Omental fat pad (tissue), 4 donors: ENCODE results near the gene ERGIC2. TPM values are rescaled to one million over a fixed set of nuclear protein-coding genes. Genes with fewer than 3 reads are reported as not detected.

Experiments
- ATAC-seq: fragments of 150-250 bp; one replicate; pipeline ENCODE4 v1.9.1; 2016; ENCODE audit warnings: mild to moderate bottlenecking, moderate library complexity; ENCODE audit not compliant: low FRiP score
- DNase-seq: peaks from one replicate; pipeline ENCODE4 v3.0.0-alpha.2; 2019; ENCODE audit warnings: low spot score
- CTCF ChIP-seq, 3 donors: fragments of 450-650 bp; IDR thresholded peaks; one replicate each; pipeline ENCODE4 v1.5.1; 2016 to 2017; ENCODE audit warnings: antibody characterized with exemption in 3 of 3, mild to moderate bottlenecking in 3 of 3, moderate library complexity in 2 of 3
- total RNA-seq, 4 donors: library from RNA; depleted of rRNA; stranded (reverse); fragments of >200 nt; gene quantifications; one replicate each; pipeline ENCODE4 v1.1.0, GENCODE V29; 2016

The ERGIC2 gene
- total RNA-seq: 10 to 100 TPM; 28.2 to 69.7 (median 40.4) TPM

- TF ChIP-seq CTCF (IDR thresholded peaks at IDR 0.05): no peak
- peak; percentile 84 for DNase-seq
- peak; percentile 94 for ATAC-seq
These were observed at the start of gene ERGIC2 for GRCh38 chr12:29380536-29381523. Gene ERGIC2, minus strand, starts transcription at chr12:29381172. Its CDS starts 9,539 bp downstream, at chr12:29371633.

GRCh38 chr12:29430716-29431044, 49.7 kb upstream of the ERGIC2 start:
- no peak for ATAC-seq
- no peak for TF ChIP-seq CTCF (IDR thresholded peaks at IDR 0.05)
- no peak for DNase-seq

GRCh38 chr12:29429999-29430715, 49.2 kb upstream of the ERGIC2 start:
- ATAC-seq: no peak

GRCh38 chr12:29428633-29429032, 47.7 kb upstream of the ERGIC2 start:
- no peak for TF ChIP-seq CTCF (IDR thresholded peaks at IDR 0.05)
- ATAC-seq (no peak), DNase-seq (no peak)

More at GRCh38 chr12:29429999-29430715, 49.2 kb upstream of the ERGIC2 start:
- DNase-seq: no peak
- TF ChIP-seq CTCF (IDR thresholded peaks at IDR 0.05): no peak

GRCh38 chr12:29427964-29428363, 47.0 kb upstream of the ERGIC2 start:
- ATAC-seq (no peak), DNase-seq (no peak)
- TF ChIP-seq CTCF (IDR thresholded peaks at IDR 0.05): no peak

GRCh38 chr12:29426498-29426897, 45.5 kb upstream of the ERGIC2 start:
- DNase-seq: no peak
- no peak for TF ChIP-seq CTCF (IDR thresholded peaks at IDR 0.05)
- no peak for ATAC-seq
